Nephron progenitor cell (in vitro differentiated cells): ENCODE results near the gene TOP1.
A peak's percentile ranks its signal among the peaks of the same experiment; 100 is the strongest.

Experiments
- DNase-seq: peaks from one replicate; pipeline ENCODE4 v3.0.0; 2021
- H3K27ac Mint-ChIP-seq: 2 replicates; pipeline ENCODE4 v1.8.0; 2021; ENCODE audit warnings: mild to moderate bottlenecking, moderate library complexity, mixed read lengths
- H3K27me3 Mint-ChIP-seq: 2 replicates; pipeline ENCODE4 v1.8.0; 2021; ENCODE audit warnings: mild to moderate bottlenecking, low read depth, mixed read lengths; ENCODE audit not compliant: poor library complexity
- H3K36me3 Mint-ChIP-seq: 2 replicates; pipeline ENCODE4 v1.8.0; 2021; ENCODE audit warnings: low read depth, mixed read lengths
- H3K4me1 Mint-ChIP-seq: 2 replicates; pipeline ENCODE4 v1.8.0; 2021; ENCODE audit warnings: mixed read lengths
- H3K4me3 Mint-ChIP-seq: 2 replicates; pipeline ENCODE4 v1.8.0; 2021; ENCODE audit warnings: mild to moderate bottlenecking, moderate library complexity, mixed read lengths
- H3K9me3 Mint-ChIP-seq: 2 replicates; pipeline ENCODE4 v1.8.0; 2021; ENCODE audit warnings: mild to moderate bottlenecking, moderate library complexity, mixed read lengths
- TF ChIP-seq, protein P1 (sequence below): fragments of 200-600 bp; sonication (generic); IDR thresholded peaks from 2 replicates; pipeline ENCODE4 v1.5.0; 2021; ENCODE audit warnings: antibody characterized with exemption

The TOP1 gene

DNA sequence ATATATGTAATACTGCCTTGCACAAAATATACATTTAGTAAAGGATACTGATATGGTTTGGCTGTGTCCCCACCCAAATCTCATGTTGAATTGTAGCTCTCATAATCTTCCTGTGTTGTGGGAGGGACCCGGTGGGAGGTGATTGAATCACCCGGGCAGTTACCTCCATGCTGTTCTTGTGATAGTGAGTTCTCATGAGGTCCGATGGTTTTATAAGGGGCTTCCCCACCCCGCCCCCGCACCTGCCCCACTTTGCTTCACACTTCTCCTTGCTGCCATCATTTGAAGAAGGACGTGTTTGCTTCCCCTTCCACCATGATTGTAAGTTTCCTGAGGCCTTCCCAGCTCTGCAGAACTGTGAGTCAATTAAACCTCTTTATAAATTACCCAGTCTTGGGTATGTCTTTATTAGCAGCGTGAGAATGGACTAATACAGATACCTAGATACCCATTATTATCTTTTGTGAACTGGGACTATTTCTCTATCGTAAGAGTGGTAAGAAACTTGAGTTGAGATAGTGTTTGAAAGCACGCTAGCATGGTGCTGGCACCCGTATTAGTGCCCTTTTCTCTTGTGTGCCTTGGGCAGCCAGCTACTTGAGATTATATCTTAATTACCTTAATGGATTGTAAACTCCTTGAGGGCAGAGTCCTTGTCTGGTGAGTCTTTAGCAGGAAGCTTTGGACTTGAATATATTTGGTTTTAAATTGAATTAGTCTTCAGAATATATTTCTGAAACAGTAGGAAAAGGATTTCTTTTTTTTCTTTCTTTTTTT lies 25.6 kb downstream of the TOP1 start:
- TF ChIP-seq, protein P1, sequence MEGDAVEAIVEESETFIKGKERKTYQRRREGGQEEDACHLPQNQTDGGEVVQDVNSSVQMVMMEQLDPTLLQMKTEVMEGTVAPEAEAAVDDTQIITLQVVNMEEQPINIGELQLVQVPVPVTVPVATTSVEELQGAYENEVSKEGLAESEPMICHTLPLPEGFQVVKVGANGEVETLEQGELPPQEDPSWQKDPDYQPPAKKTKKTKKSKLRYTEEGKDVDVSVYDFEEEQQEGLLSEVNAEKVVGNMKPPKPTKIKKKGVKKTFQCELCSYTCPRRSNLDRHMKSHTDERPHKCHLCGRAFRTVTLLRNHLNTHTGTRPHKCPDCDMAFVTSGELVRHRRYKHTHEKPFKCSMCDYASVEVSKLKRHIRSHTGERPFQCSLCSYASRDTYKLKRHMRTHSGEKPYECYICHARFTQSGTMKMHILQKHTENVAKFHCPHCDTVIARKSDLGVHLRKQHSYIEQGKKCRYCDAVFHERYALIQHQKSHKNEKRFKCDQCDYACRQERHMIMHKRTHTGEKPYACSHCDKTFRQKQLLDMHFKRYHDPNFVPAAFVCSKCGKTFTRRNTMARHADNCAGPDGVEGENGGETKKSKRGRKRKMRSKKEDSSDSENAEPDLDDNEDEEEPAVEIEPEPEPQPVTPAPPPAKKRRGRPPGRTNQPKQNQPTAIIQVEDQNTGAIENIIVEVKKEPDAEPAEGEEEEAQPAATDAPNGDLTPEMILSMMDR = no peak
- DNase-seq = no peak
- peaks cover 3% of the 10 kb centered on the region for H3K27me3 Mint-ChIP-seq
- H3K27ac Mint-ChIP-seq = peak overlapping the region; percentile 91
- H3K9me3 Mint-ChIP-seq = peaks cover 18% of the 10 kb centered on the region
- peaks cover 94% of the 10 kb centered on the region for H3K4me1 Mint-ChIP-seq
- H3K36me3 Mint-ChIP-seq = peaks cover 49% of the 10 kb centered on the region
- no peak overlapping the region for H3K4me3 Mint-ChIP-seq

DNA sequence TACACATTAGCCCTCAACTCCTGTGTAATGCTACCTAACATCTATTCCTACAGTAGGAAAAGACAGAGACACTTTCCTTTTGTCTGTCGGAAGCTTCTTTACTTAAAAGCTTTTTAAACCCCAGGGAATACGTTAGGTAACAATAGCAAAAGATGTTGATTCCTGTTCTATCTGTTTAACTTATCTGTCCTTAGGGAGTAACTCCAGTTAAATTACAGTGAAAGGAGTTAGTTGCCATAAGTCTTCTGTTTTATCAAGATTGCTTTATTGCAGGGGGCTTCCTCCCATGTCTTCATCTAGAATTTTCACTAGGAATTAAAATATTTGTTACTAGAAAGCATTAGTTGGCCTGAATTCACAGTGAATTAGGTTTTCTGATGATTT lies 26.2 kb downstream of the TOP1 start:
- H3K27ac Mint-ChIP-seq = peak overlapping the region; percentile 26
- TF ChIP-seq, protein P1 = no peak
- peaks cover 3% of the 10 kb centered on the region for H3K27me3 Mint-ChIP-seq
- no peak for DNase-seq
- peaks cover 18% of the 10 kb centered on the region for H3K9me3 Mint-ChIP-seq
- peaks cover 93% of the 10 kb centered on the region for H3K4me1 Mint-ChIP-seq
- peaks cover 54% of the 10 kb centered on the region for H3K36me3 Mint-ChIP-seq
- H3K4me3 Mint-ChIP-seq = no peak overlapping the region

DNA sequence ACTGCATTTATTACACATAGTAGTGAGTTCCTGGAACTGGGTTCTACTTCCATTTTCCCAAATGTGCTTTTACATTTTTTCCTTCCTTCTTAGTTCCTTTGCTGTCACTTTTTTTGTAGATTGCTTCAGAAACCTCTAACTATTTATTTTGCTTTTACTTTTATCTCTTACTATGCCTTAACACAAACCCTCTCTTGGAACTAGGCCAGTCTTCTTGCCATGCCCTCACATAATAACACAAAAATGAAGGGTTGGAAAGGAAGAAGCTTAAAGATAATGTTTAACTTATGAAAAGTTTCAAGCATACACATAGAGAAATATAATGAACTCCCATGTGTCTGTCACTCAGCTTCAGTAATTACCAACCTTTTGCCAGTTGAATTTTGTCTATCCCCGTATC lies 27.1 kb downstream of the TOP1 start:
- Mint-ChIP-seq H3K4me3 (peak overlapping the region; percentile 26), H3K27me3 (peaks cover 3% of the 10 kb centered on the region), H3K9me3 (peaks cover 18% of the 10 kb centered on the region), H3K27ac (peak overlapping the region; percentile 26), H3K36me3 (peaks cover 62% of the 10 kb centered on the region), H3K4me1 (peaks cover 85% of the 10 kb centered on the region)
- TF ChIP-seq, protein P1 = no peak
- no peak for DNase-seq

DNA sequence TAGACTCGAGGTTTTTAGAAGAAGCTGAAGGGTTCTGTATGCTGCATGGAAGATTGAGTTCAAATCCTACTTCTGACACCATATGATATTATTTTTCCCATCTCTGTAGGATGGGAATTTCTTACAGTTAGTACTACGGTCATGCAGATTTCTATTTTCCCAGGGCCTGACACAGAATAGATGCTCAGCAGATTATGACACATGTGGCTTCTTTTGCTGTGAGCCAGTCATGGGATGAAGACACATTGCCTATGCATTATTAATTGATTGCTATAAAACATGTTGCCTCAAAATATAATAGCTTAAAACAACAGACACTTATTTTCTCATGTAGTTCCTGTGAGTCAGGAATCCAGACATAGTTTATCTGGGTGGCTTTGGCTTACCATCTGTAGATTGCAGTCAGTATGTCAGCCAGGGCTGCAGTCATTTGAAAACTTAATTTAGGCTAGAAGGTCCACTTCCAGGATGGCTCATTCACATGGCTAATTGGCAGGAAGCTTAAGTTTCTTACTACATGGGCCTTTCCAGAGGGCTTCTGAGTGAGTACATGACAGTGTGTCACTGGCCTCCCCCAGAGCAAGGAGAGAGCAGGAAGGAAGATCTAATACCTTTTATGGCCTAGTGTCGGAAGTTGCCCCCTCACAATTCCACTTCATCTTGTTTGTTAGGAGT lies 29.5 kb downstream of the TOP1 start:
- Mint-ChIP-seq H3K9me3 (peaks cover 23% of the 10 kb centered on the region), H3K27ac (peak overlapping the region; percentile 95), H3K27me3 (peaks cover under 1% of the 10 kb centered on the region), H3K4me1 (peaks cover 60% of the 10 kb centered on the region), H3K36me3 (peaks cover 78% of the 10 kb centered on the region), H3K4me3 (peak overlapping the region; percentile 21)
- DNase-seq = no peak
- TF ChIP-seq, protein P1 = no peak

DNA sequence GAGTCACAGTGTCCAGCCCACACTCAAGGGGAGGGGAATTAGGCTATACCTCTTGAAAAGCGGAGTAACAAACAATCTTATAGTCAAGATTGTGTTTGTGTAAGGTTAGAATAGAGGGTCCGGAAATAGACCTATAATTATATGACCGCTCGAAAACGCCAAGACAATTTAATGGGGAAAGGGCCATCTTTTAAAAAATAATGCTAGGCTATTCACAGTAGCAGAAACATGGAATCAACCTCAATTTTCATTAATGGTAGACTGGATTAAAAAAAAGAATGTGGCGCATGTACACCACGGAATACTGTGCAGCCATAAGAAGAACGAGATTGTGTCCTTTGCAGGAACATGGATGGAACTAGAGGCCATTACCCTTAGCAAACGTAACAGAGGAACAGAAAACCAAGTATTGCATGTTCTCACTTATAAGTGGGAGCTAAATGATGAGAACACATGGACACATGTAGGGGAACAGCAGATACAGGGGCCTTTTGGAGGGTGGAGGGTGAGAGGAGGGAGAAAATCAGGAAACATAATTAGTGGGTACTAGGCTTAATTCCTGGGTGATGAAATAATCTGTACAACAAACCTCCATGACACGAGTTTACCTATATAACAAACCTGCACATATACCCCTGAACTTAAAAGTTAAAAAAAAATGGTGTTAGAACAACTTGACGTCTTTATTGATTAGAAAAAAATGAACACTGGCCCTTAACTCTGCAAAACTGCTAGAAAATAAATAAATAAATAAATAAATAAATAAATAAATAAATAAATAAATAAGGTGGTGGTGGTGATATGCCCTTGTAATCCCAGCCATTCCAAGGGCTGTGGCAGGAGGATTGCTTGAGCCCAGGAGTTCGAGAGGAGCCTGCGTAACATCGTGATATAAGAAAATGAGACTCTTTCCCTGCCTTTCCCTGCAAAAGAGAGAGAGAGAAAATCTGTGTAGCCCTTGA lies 30.3 kb downstream of the TOP1 start:
- Mint-ChIP-seq H3K9me3 (peaks cover 21% of the 10 kb centered on the region), H3K36me3 (peaks cover 78% of the 10 kb centered on the region), H3K27ac (peak overlapping the region; percentile 95), H3K4me3 (peak overlapping the region; percentile 21), H3K4me1 (peaks cover 52% of the 10 kb centered on the region), H3K27me3 (no peaks in the 10 kb centered on the region)
- TF ChIP-seq, protein P1 = no peak
- no peak for DNase-seq
